GM18508 (cell line): Measurements from ENCODE around the gene ALOX12.
"Not testable (repeated sequence)": the region's sequence is repeated elsewhere in the genome, so short reads cannot be mapped to it uniquely, and the experiment has no call there.

Experiments used
- ATAC-seq: cut with Tn5 transposase; IDR thresholded peaks from one replicate; pipeline ENCODE4 v1.9.1; 2021; ENCODE audit warnings: moderate number of reproducible peaks; ENCODE audit not compliant: insufficient read depth, unreplicated experiment

Gene ALOX12

GRCh38 chr17:6995500-6996255 lies at the start of gene ALOX12:
Gene ALOX12 (plus strand): TSS chr17:6996049. CDS start chr17:6996118, 69 bp downstream.
- ATAC-seq: no peak

GRCh38 chr17:6947745-6948144 lies 48.1 kb upstream of the ALOX12 start:
- no peak for ATAC-seq

GRCh38 chr17:6948562-6948961 lies 47.3 kb upstream of the ALOX12 start:
- no peak for ATAC-seq

- ATAC-seq: no peak
These were observed 46.9 kb upstream of the ALOX12 start for GRCh38 chr17:6948976-6949375.

GRCh38 chr17:6950938-6951337 lies 44.9 kb upstream of the ALOX12 start:
- not testable (repeated sequence) for ATAC-seq

GRCh38 chr17:6953689-6954088 lies 42.2 kb upstream of the ALOX12 start:
- ATAC-seq: no peak

- no peak for ATAC-seq
These were observed 36.1 kb upstream of the ALOX12 start for GRCh38 chr17:6959700-6960099.

GRCh38 chr17:6969323-6969726 lies 26.5 kb upstream of the ALOX12 start:
- ATAC-seq: no peak

- ATAC-seq: no peak
These were observed 24.9 kb upstream of the ALOX12 start for GRCh38 chr17:6970992-6971391.

- not testable (repeated sequence) for ATAC-seq
These were observed 16.4 kb upstream of the ALOX12 start for GRCh38 chr17:6979440-6979839.

- no peak for ATAC-seq
These were observed 14.4 kb upstream of the ALOX12 start for GRCh38 chr17:6981426-6981825.

GRCh38 chr17:6985266-6985665 lies 10.6 kb upstream of the ALOX12 start:
- ATAC-seq: no peak

- ATAC-seq: no peak
These were observed 9.2 kb upstream of the ALOX12 start for GRCh38 chr17:6986676-6987075.

- no peak for ATAC-seq
These were observed 6.1 kb upstream of the ALOX12 start for GRCh38 chr17:6989779-6990178.

GRCh38 chr17:6993613-6994056 lies 2.2 kb upstream of the ALOX12 start:
- not testable (repeated sequence) for ATAC-seq

GRCh38 chr17:6994118-6994598 lies 1.7 kb upstream of the ALOX12 start:
- ATAC-seq: no peak

- no peak for ATAC-seq
These were observed 1.1 kb upstream of the ALOX12 start for GRCh38 chr17:6994666-6995256.

GRCh38 chr17:6996256-6997011 lies 585 bp downstream of the ALOX12 start:
- ATAC-seq: no peak

- ATAC-seq: no peak
These were observed 1.3 kb downstream of the ALOX12 start for GRCh38 chr17:6997171-6997570.

- ATAC-seq: no peak
These were observed 3.1 kb downstream of the ALOX12 start for GRCh38 chr17:6998855-6999508.
